Keratinocyte (primary cell): ENCODE measurements around the gene TNP1. TPM values are rescaled to one million over a fixed set of nuclear protein-coding genes. Genes with fewer than 3 reads are reported as not detected.

ENCODE experiments used
- DNase-seq: peaks from one replicate; pipeline ENCODE4 v3.0.0-alpha.2; 2011; ENCODE audit warnings: low read depth, missing footprints, low spot score
- FAIRE-seq: peaks from 2 replicates; lab custom pipeline; 2011; peaks lifted over from hg19 to GRCh38; lab: Jason Lieb, UNC
- H2AFZ ChIP-seq: 2 replicates; pipeline ENCODE4 v1.6.0; 2012; ENCODE audit warnings: low read length, control low read depth, inconsistent platforms; ENCODE audit not compliant: control insufficient read depth
- H3K27ac ChIP-seq: 2 replicates; pipeline ENCODE4 v1.5.1; 2011; ENCODE audit warnings: low read length; ENCODE audit not compliant: control insufficient read depth, insufficient read depth
- H3K27me3 ChIP-seq: 3 replicates; pipeline ENCODE4 v1.6.0; 2011; ENCODE audit warnings: low read length; ENCODE audit not compliant: control insufficient read depth, insufficient read depth; ENCODE audit errors: extremely low read depth
- H3K36me3 ChIP-seq, 2 experiments: 2 replicates in 1 of 2; 3 replicates in 1 of 2; pipeline ENCODE4 v1.5.1; 2011; ENCODE audit warnings: low read length in 2 of 2, mild to moderate bottlenecking in 1 of 2; ENCODE audit not compliant: control insufficient read depth in 2 of 2, insufficient read depth in 2 of 2; ENCODE audit errors: extremely low read depth in 1 of 2
- H3K4me1 ChIP-seq: 3 replicates; pipeline ENCODE4 v1.5.1; 2011; ENCODE audit warnings: low read length; ENCODE audit not compliant: control insufficient read depth, insufficient read depth; ENCODE audit errors: extremely low read depth
- H3K4me2 ChIP-seq: 3 replicates; pipeline ENCODE4 v1.6.0; 2011; ENCODE audit warnings: low read depth, low read length; ENCODE audit not compliant: control insufficient read depth, insufficient read depth; ENCODE audit errors: extremely low read depth
- H3K4me3 ChIP-seq, 3 experiments: fragments of 200-600 bp in 1 of 3; sonication (generic) in 1 of 3; 2 replicates in 2 of 3; 3 replicates in 1 of 3; pipeline ENCODE4 v1.5.1; 2011 to 2016; ENCODE audit warnings: low read length in 3 of 3, mild to moderate bottlenecking in 3 of 3, control low read depth in 2 of 3, inconsistent platforms in 1 of 3, low read depth in 1 of 3, mixed read lengths in 1 of 3, mixed run types in 1 of 3, moderate library complexity in 1 of 3; ENCODE audit not compliant: control insufficient read depth in 2 of 3, insufficient read depth in 2 of 3; ENCODE audit errors: extremely low read depth in 1 of 3
- H3K79me2 ChIP-seq: 2 replicates; pipeline ENCODE4 v1.6.0; 2012; ENCODE audit warnings: low read length; ENCODE audit not compliant: control insufficient read depth, insufficient read depth
- H3K9ac ChIP-seq: 3 replicates; pipeline ENCODE4 v1.6.0; 2011; ENCODE audit warnings: low read length; ENCODE audit not compliant: control insufficient read depth, insufficient read depth; ENCODE audit errors: extremely low read depth
- H3K9me1 ChIP-seq: 3 replicates; pipeline ENCODE4 v1.6.0; 2011; ENCODE audit warnings: low read length; ENCODE audit not compliant: control insufficient read depth, insufficient read depth; ENCODE audit errors: extremely low read depth
- H3K9me3 ChIP-seq: 2 replicates; pipeline ENCODE4 v1.5.1; 2012; ENCODE audit warnings: low read depth, low read length; ENCODE audit not compliant: control insufficient read depth
- H4K20me1 ChIP-seq: 3 replicates; pipeline ENCODE4 v1.6.0; 2011; ENCODE audit warnings: low read length; ENCODE audit not compliant: control insufficient read depth, insufficient read depth; ENCODE audit errors: extremely low read depth
- CTCF ChIP-seq, 3 experiments: IDR thresholded peaks in 1 of 3; conservative IDR thresholded peaks in 1 of 3; optimal IDR thresholded peaks in 1 of 3; 2 replicates in 2 of 3; 3 replicates in 1 of 3; pipeline versions ENCODE3 to v1.5.1; 2011; ENCODE audit warnings: low read length in 3 of 3, mild to moderate bottlenecking in 3 of 3, moderate library complexity in 2 of 3, control low read depth in 1 of 3, inconsistent platforms in 1 of 3; ENCODE audit not compliant: insufficient read depth in 2 of 3; ENCODE audit errors: extremely low read depth in 1 of 3
- EZH2 ChIP-seq: IDR thresholded peaks from one replicate; pipeline ENCODE4 v1.6.1; 2012; ENCODE audit warnings: inconsistent platforms, mild to moderate bottlenecking, low read length, moderate library complexity
- dilution Hi-C: fragments of 300-500 bp; cut with MboI; formaldehyde crosslinking; loops from one replicate; pipeline ENCODE4 v1.7.0; 2020; ENCODE audit warnings: low sequenced_read_pairs; ENCODE audit not compliant: extremely low pct_ligation_motif_present
- polyA plus RNA-seq, 5 experiments: library from polyadenylated mRNA; depleted of rRNA in 3 of 5; stranded (reverse) in 3 of 5; stranded (forward) in 1 of 5; unstranded in 1 of 5; fragments of >200 nt; gene quantifications; 1 replicate in 1 of 5; 2 replicates in 3 of 5; 3 replicates in 1 of 5; pipeline versions ENCODE4 v1.2.1 to v1.2.3, GENCODE V29; 2011 to 2012; ENCODE audit warnings: missing spikeins in 2 of 5, low read depth in 1 of 5, low replicate concordance in 1 of 5

Gene TNP1
- polyA plus RNA-seq, 1 donor (not counting 4 experiments of a cell fraction or from before 2014, with no cell fraction given) = not detected

GRCh38 chr2:216905649-216906329 is 45.9 kb upstream of the TNP1 start:
- DNase-seq (no peak), FAIRE-seq (no peak)
- H3K9me3 ChIP-seq = no peaks in the 10 kb centered on the region
- H2AFZ ChIP-seq = no peak overlapping the region
- dilution Hi-C loops = no loop called here
- H3K4me1 ChIP-seq = no peaks in the 10 kb centered on the region
- no peaks in the 10 kb centered on the region for H3K9me1 ChIP-seq
- H3K9ac ChIP-seq = no peak overlapping the region
- TF ChIP-seq EZH2 (no peak), CTCF (optimal IDR thresholded peaks at IDR 0.05 in 1 of 3, IDR thresholded peaks at IDR 0.05 in 1 of 3, conservative IDR thresholded peaks at IDR 0.05 in 1 of 3; ENCODE audit: extremely low read depth in 1 of 3, insufficient read depth in 2 of 3, low read length in 3 of 3) (no peak)
- no peaks in the 10 kb centered on the region for H3K79me2 ChIP-seq
- no peaks in the 10 kb centered on the region for H4K20me1 ChIP-seq
- no peaks in the 10 kb centered on the region for H3K27me3 ChIP-seq
- H3K4me2 ChIP-seq = no peak overlapping the region
- no peak overlapping the region for H3K4me3 ChIP-seq
- H3K27ac ChIP-seq = no peak overlapping the region
- no peaks in the 10 kb centered on the region for H3K36me3 ChIP-seq

- dilution Hi-C loops = no loop called here
- H3K36me3 ChIP-seq = no peaks in the 10 kb centered on the region
- H3K27me3 ChIP-seq = no peaks in the 10 kb centered on the region
- H3K79me2 ChIP-seq = no peaks in the 10 kb centered on the region
- H3K27ac ChIP-seq = no peak overlapping the region
- H3K9me3 ChIP-seq = no peaks in the 10 kb centered on the region
- no peaks in the 10 kb centered on the region for H3K4me1 ChIP-seq
- H3K4me3 ChIP-seq = no peak overlapping the region
- no peak overlapping the region for H2AFZ ChIP-seq
- no peaks in the 10 kb centered on the region for H4K20me1 ChIP-seq
- H3K9me1 ChIP-seq = no peaks in the 10 kb centered on the region
- H3K9ac ChIP-seq = no peak overlapping the region
- TF ChIP-seq CTCF (optimal IDR thresholded peaks at IDR 0.05 in 1 of 3, IDR thresholded peaks at IDR 0.05 in 1 of 3, conservative IDR thresholded peaks at IDR 0.05 in 1 of 3; ENCODE audit: extremely low read depth in 1 of 3, insufficient read depth in 2 of 3, low read length in 3 of 3) (no peak), EZH2 (no peak)
- no peak overlapping the region for H3K4me2 ChIP-seq
- DNase-seq (no peak), FAIRE-seq (no peak)
Observed at GRCh38 chr2:216904974-216905373, 45.1 kb upstream of the TNP1 start.
